ENCODE measurements around the gene UQCR10. TPM values are rescaled to one million over a fixed set of nuclear protein-coding genes. Genes with fewer than 3 reads are reported as not detected.

The UQCR10 gene
- 77.7 TPM for total RNA-seq

DNA sequence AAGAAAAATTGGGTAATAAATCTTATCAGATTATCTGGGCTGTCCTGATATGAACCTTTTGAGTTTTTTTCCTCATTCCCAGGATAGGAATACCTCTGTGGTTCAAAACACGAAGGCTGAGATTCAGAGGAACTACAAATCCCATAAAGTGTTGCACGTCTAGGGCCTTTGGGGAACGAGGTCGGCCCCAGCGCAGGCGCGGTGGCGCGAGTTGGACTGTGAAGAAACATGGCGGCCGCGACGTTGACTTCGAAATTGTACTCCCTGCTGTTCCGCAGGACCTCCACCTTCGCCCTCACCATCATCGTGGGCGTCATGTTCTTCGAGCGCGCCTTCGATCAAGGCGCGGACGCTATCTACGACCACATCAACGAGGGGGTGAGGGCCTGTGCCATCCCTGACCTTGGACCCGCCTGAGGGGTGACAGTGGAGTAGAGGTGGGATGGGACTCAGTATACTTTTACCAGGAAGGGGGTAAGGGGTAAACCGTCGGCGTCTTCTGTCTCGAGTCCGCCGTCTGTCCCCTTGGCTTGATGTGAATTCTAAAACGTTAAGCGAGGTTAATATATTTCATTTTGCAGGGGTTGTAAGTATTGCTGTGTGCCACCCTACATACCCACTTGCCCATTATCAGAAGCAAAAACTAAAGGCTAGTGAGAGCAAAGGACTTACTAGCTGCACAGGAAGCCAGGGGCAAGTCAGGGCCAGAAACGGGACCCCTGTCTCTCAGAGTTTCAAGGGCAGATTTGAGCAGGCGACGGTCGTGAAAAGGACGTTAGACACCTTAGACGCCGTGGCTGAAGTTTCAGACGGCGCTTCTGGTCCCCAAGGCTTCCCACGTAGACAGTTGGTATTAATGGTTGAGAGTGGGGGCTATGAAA, at the start of gene UQCR10:
UQCR10 (plus strand) TSS at position 199 of the 881 bp plus-strand sequence; CDS start at position 229, 30 bp downstream.

GRCh38 chr22:29719899-29720645, 47.1 kb upstream of the UQCR10 start, which contains the start of gene CABP7:
Gene CABP7, plus strand, starts transcription at chr22:29720003. Its CDS starts 422 bp downstream, at chr22:29720425.

GRCh38 chr22:29766632-29767170, 468 bp upstream of the UQCR10 start, which contains the start of gene ZMAT5:
Gene ZMAT5, minus strand, starts transcription at chr22:29767007. Its CDS starts 18,463 bp downstream, at chr22:29748544.

Small RNA genes within 50 kb of the gene (small RNA-seq; reads per million reads assigned to genes)
- not detected for gene RF00019

Other genes with a start within 250 kb of the UQCR10 start
- 40.1 TPM for gene THOC5, start 213.6 kb upstream of the UQCR10 start, total RNA-seq
- gene NIPSNAP1, start 186.3 kb upstream of the UQCR10 start, total RNA-seq = 90.7 TPM
- gene NF2, start 163.7 kb upstream of the UQCR10 start, total RNA-seq = 50.5 TPM
- 2.5 TPM for gene CABP7, start 47.4 kb upstream of the UQCR10 start, total RNA-seq
- 14.3 TPM for gene ZMAT5, start 362 bp upstream of the UQCR10 start, total RNA-seq
- 17.8 TPM for gene ASCC2, start 70.9 kb downstream of the UQCR10 start, total RNA-seq
- gene MTMR3, start 115.8 kb downstream of the UQCR10 start, total RNA-seq = 64.8 TPM

Data from diencephalon (tissue), 1 donor.